Retinal pigment epithelial cell (primary cell): ENCODE data around the gene LCE2D.

ENCODE experiments used
- DNase-seq: peaks from one replicate; pipeline ENCODE4 v3.0.0-alpha.2; 2010; ENCODE audit warnings: low read depth
- H3K4me3 ChIP-seq: 2 replicates; pipeline ENCODE4 v1.5.1; 2011; ENCODE audit warnings: mild to moderate bottlenecking, low read length, control low read depth, moderate library complexity
- TF ChIP-seq, protein P1 (sequence below): conservative IDR thresholded peaks from 2 replicates; pipeline ENCODE4 v1.5.1; 2011; ENCODE audit warnings: low read depth, low read length, control low read depth, inconsistent platforms

LCE2D gene, protein sequence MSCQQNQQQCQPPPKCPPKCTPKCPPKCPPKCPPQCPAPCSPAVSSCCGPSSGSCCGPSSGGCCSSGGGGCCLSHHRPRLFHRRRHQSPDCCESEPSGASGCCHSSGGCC

DNA sequence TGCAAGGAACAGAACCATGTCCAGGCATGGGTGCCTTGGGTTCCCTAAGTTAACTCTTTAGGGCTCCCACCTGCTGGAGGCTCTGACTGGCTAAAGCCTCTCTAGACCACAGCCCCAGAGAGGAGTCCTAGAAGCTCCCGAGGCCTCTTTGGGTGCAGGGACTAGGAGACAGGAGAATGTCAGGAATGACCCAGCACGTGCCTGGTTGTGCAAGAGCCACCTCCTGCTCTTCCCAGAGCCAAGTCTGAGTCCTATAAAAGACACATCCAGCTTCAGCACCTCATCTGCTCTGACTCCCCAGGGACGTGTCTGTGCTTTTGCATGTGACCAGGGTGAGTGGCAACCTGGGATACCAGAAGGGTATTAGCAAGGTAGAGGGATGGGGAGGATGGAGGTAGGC lies at the start of gene LCE2D:
TSS of gene LCE2D (plus strand) at position 283 of the 400 bp plus-strand sequence. CDS start 726 bp downstream, outside the sequence.
- no peak for DNase-seq
- TF ChIP-seq, protein P1, sequence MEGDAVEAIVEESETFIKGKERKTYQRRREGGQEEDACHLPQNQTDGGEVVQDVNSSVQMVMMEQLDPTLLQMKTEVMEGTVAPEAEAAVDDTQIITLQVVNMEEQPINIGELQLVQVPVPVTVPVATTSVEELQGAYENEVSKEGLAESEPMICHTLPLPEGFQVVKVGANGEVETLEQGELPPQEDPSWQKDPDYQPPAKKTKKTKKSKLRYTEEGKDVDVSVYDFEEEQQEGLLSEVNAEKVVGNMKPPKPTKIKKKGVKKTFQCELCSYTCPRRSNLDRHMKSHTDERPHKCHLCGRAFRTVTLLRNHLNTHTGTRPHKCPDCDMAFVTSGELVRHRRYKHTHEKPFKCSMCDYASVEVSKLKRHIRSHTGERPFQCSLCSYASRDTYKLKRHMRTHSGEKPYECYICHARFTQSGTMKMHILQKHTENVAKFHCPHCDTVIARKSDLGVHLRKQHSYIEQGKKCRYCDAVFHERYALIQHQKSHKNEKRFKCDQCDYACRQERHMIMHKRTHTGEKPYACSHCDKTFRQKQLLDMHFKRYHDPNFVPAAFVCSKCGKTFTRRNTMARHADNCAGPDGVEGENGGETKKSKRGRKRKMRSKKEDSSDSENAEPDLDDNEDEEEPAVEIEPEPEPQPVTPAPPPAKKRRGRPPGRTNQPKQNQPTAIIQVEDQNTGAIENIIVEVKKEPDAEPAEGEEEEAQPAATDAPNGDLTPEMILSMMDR: no peak
- no peak within 1 kb of the TSS for H3K4me3 ChIP-seq

DNA sequence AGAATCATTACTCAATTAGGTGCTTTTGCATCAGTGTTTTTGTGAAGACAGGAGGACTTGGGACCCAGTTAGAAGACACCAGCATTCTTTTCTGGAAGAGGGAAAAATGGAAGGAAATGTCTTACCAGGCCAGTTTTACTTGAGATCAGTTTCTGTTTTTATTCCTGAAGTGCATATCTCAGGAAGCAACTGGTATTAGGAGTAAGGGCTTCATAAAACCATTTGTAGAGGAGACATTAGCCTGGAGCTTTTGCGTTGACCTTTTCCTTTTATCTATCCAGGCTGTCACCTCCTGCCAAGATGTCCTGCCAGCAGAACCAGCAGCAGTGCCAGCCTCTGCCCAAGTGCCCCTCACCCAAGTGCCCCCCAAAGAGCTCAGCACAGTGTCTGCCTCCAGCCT lies 49.7 kb upstream of the LCE2D start, which contains the start of gene LCE3B:
TSS of gene LCE3B (plus strand) at position 301 of the 400 bp plus-strand sequence. CDS start at position 301, 0 bp downstream.
- TF ChIP-seq, protein P1: no peak
- no peak within 1 kb of the TSS for H3K4me3 ChIP-seq
- no peak for DNase-seq

DNA sequence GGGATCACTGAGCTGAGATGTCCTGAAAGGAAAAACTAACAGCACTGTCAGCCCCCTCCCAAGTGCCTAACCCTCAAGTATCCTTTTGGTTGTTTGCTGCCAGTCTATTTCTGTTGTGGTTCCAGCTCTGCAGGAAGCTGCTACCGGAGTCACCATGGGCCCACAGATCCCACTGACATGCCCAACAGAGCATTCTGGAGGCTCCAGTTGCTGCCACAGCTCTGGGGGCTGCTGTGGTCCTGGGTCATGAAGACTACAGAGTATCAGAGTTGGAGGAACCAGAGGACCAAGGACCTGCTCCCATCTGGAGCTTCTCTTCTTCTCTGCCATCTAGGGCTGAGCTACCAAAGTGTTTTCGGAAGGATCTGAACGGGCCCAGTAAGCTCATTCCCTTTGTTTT lies 41.2 kb upstream of the LCE2D start:
- no peak overlapping the region for H3K4me3 ChIP-seq
- TF ChIP-seq, protein P1: no peak
- DNase-seq: no peak

DNA sequence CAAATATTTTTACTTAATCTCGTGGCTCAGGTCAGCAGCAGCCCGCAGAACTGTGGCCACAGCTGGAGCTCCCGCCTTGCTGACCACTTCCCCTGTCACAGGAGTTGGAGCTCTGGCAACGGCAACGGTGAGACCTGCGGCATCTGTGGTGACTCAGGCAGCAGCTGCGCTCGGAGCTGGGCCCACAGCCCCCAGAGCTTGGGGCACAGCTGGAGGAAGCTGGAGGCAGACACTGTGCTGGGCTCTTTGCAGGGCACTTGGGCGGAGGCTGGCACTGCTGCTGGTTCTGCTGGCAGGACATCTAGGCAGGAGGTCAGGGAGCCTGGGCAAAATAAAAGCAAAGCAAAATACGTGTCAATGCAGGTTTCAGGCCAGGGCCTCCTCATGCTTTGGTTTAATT lies 40.4 kb upstream of the LCE2D start, which contains the start of gene LCE3A:
TSS of gene LCE3A (minus strand) at position 301 of the 400 bp plus-strand sequence. CDS start at position 301, 0 bp downstream.
- DNase-seq: no peak
- TF ChIP-seq, protein P1: no peak
- H3K4me3 ChIP-seq: no peak within 1 kb of the TSS

DNA sequence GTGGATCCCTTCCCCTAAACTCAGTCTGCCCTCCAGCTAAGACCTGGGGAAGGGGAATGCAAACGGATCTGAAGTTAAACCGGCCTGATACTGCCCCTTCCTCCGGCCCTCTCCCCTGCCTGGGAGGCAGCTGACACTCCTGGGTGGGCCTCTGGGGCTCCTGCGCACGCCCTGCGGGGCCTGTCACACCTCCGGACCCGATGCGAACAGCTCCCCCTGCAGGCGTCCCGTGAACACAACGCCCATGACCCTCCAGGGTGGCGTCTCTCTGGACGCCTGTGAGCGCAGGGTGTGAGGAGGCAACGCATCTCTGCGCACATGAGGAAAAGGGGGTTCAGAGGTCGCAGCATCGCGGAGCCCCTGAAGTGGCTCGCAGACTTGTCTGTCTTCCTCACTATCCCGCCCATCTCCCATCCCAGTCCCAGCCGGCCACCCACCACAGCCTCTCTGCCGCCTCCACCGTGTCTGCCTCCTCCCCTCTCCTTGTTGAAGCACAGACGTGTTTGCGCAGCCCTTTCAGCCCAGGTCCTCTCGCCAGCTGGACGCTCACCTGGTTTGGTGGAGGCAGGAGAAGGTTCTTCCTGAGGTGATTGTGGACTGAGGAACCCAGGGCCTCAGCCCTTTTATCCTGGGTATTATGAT lies 39.9 kb upstream of the LCE2D start:
- TF ChIP-seq, protein P1: no peak
- no peak for DNase-seq
- no peak overlapping the region for H3K4me3 ChIP-seq

DNA sequence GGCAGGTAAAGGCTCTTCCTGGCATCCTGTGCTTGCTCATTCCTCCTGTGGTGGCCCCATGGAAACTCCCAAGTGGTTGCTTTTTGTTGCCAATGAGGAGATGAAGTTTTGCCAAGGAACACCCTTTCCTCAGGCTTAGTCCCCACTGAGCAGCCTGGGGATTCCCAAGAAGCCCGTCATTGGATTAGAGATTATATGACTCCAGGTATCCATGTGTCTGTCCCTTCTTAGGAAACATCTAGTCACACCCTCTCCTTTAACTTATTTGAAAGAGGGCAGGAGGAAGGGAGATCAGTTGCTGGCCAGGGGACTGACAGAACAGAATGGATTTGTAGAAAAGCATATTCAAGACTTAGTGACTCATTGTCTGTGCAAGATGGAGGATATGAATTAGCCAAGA lies 36.4 kb upstream of the LCE2D start:
- no peak overlapping the region for H3K4me3 ChIP-seq
- DNase-seq: no peak
- TF ChIP-seq, protein P1: no peak

DNA sequence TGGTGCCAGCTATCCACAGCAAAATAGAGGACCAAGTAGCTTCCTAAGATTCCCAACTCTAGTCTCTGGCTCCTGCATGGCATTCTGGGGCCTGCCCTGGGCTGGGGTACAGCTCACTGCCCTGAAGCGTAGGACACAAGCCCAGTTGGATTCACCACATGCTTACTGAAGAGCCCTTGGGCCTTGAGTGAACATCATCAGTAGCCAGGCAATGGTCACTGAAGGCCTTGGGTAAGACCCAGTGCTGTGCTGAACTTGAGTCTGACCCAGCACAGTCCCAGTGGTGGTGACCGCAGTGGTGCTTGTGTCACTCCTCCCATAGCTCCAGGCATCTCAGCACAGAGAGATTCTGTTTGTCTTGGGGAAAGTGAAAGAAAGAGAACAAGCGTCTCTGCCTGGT lies 32.6 kb upstream of the LCE2D start:
- TF ChIP-seq, protein P1: no peak
- no peak overlapping the region for H3K4me3 ChIP-seq
- DNase-seq: no peak
